Natural killer cell treated with Interleukin-12 subunit alpha and Interleukin-12 subunit beta and Interleukin-15 and Interleukin-18, amount 100 ng/mL, for 72 hours (primary cell): ENCODE measurements around the gene MAEA. TPM values are rescaled to one million over a fixed set of nuclear protein-coding genes. Genes with fewer than 3 reads are reported as not detected.

Source experiments
- ATAC-seq, 2 donors: fragments of 150-1000 bp; cut with Tn5 transposase in 1 of 2; sonication (Bioruptor Pico), chemical (Tn5 transposase) in 1 of 2; 2 replicates each; pipeline ENCODE4 v1.10.0; 2021
- DNase-seq: peaks from one replicate; pipeline ENCODE4 v3.0.0; 2022; ENCODE audit warnings: low spot score
- H3K27ac Mint-ChIP-seq, 2 donors: 1 replicate in 1 of 2; 2 replicates in 1 of 2; pipeline ENCODE4 v1.8.0; 2022; ENCODE audit warnings: mixed read lengths in 2 of 2, mild to moderate bottlenecking in 1 of 2, moderate library complexity in 1 of 2
- H3K27me3 Mint-ChIP-seq, 2 donors: 1 replicate in 1 of 2; 2 replicates in 1 of 2; pipeline ENCODE4 v1.8.0; 2022; ENCODE audit warnings: mixed read lengths in 2 of 2
- H3K36me3 Mint-ChIP-seq: one replicate; pipeline ENCODE4 v1.8.0; 2022; ENCODE audit warnings: mixed read lengths
- H3K4me1 Mint-ChIP-seq, 2 donors: 1 replicate in 1 of 2; 2 replicates in 1 of 2; pipeline ENCODE4 v1.8.0; 2022; ENCODE audit warnings: low read depth in 2 of 2, mixed read lengths in 2 of 2, mild to moderate bottlenecking in 1 of 2
- H3K4me3 Mint-ChIP-seq: one replicate; pipeline ENCODE4 v1.8.0; 2022; ENCODE audit warnings: mixed read lengths
- H3K9me3 Mint-ChIP-seq: 2 replicates; pipeline ENCODE4 v1.8.0; 2022; ENCODE audit warnings: mixed read lengths
- total RNA-seq, 2 donors: library from RNA; stranded (reverse); gene quantifications; one replicate each; pipeline ENCODE4 v1.2.3, GENCODE V29; 2022

The MAEA gene
- total RNA-seq, 2 donors from 2014 or later = 60.1 to 93.7 TPM

- ATAC-seq = no peak
- Mint-ChIP-seq H3K9me3 (no peaks in the 10 kb centered on the region), H3K4me3 (no peak overlapping the region), H3K27me3 (no peaks in the 10 kb centered on the region), H3K36me3 (no peaks in the 10 kb centered on the region), H3K4me1 (no peaks in the 10 kb centered on the region), H3K27ac (no peak overlapping the region)
- DNase-seq = no peak
These were observed 72.8 kb downstream of the MAEA start for GRCh38 chr4:1362521-1362920.

- Mint-ChIP-seq H3K27ac (no peak overlapping the region), H3K4me1 (no peaks in the 10 kb centered on the region), H3K9me3 (no peaks in the 10 kb centered on the region), H3K27me3 (no peaks in the 10 kb centered on the region), H3K4me3 (no peak overlapping the region), H3K36me3 (no peaks in the 10 kb centered on the region)
- no peak for ATAC-seq
- no peak for DNase-seq
These were observed 73.8 kb downstream of the MAEA start for GRCh38 chr4:1363513-1363912.

- no peak for DNase-seq
These were observed 74.5 kb downstream of the MAEA start for GRCh38 chr4:1364217-1364616.

GRCh38 chr4:1364748-1365147 is 75.1 kb downstream of the MAEA start:
- no peaks in the 10 kb centered on the region for H3K36me3 Mint-ChIP-seq
- no peak for ATAC-seq
- H3K4me1 Mint-ChIP-seq = no peaks in the 10 kb centered on the region
- no peaks in the 10 kb centered on the region for H3K9me3 Mint-ChIP-seq
- no peak for DNase-seq
- no peak overlapping the region for H3K4me3 Mint-ChIP-seq
- no peak overlapping the region for H3K27ac Mint-ChIP-seq
- no peaks in the 10 kb centered on the region for H3K27me3 Mint-ChIP-seq

More at GRCh38 chr4:1364217-1364616, 74.5 kb downstream of the MAEA start:
- Mint-ChIP-seq H3K4me1 (no peaks in the 10 kb centered on the region), H3K9me3 (no peaks in the 10 kb centered on the region), H3K27ac (no peak overlapping the region), H3K27me3 (no peaks in the 10 kb centered on the region), H3K4me3 (no peak overlapping the region), H3K36me3 (no peaks in the 10 kb centered on the region)
- ATAC-seq = no peak

- H3K9me3 Mint-ChIP-seq = no peaks in the 10 kb centered on the region
- no peak overlapping the region for H3K4me3 Mint-ChIP-seq
- DNase-seq = no peak
- ATAC-seq = no peak
- H3K4me1 Mint-ChIP-seq = no peaks in the 10 kb centered on the region
- no peak overlapping the region for H3K27ac Mint-ChIP-seq
- no peaks in the 10 kb centered on the region for H3K36me3 Mint-ChIP-seq
- H3K27me3 Mint-ChIP-seq = no peaks in the 10 kb centered on the region
These were observed 75.8 kb downstream of the MAEA start for GRCh38 chr4:1365271-1366178.

- H3K4me1 Mint-ChIP-seq = no peaks in the 10 kb centered on the region
- no peak overlapping the region for H3K4me3 Mint-ChIP-seq
- DNase-seq (peak; percentile 58), ATAC-seq (no peak)
- no peaks in the 10 kb centered on the region for H3K27me3 Mint-ChIP-seq
- no peaks in the 10 kb centered on the region for H3K9me3 Mint-ChIP-seq
- H3K27ac Mint-ChIP-seq = no peak overlapping the region
- H3K36me3 Mint-ChIP-seq = no peaks in the 10 kb centered on the region
These were observed 76.9 kb downstream of the MAEA start for GRCh38 chr4:1366371-1367229.

GRCh38 chr4:1367230-1367935 is 77.7 kb downstream of the MAEA start:
- DNase-seq (peak; percentile 56), ATAC-seq (peak in 1 of 2 donors; percentile 22)
- Mint-ChIP-seq H3K4me1 (no peaks in the 10 kb centered on the region), H3K9me3 (no peaks in the 10 kb centered on the region), H3K4me3 (no peak overlapping the region), H3K27me3 (no peaks in the 10 kb centered on the region), H3K27ac (no peak overlapping the region), H3K36me3 (peaks cover 4% of the 10 kb centered on the region)

- DNase-seq (peak; percentile 13), ATAC-seq (no peak)
- Mint-ChIP-seq H3K4me3 (no peak overlapping the region), H3K4me1 (no peaks in the 10 kb centered on the region), H3K36me3 (peaks cover 4% of the 10 kb centered on the region), H3K27me3 (no peaks in the 10 kb centered on the region), H3K9me3 (no peaks in the 10 kb centered on the region), H3K27ac (no peak overlapping the region)
These were observed 78.2 kb downstream of the MAEA start for GRCh38 chr4:1367936-1368289.

- Mint-ChIP-seq H3K27me3 (no peaks in the 10 kb centered on the region), H3K4me1 (no peaks in the 10 kb centered on the region), H3K36me3 (peaks cover 4% of the 10 kb centered on the region), H3K27ac (no peak overlapping the region), H3K4me3 (no peak overlapping the region), H3K9me3 (no peaks in the 10 kb centered on the region)
- ATAC-seq (no peak), DNase-seq (peak; percentile 58)
These were observed 78.9 kb downstream of the MAEA start for GRCh38 chr4:1368421-1369090.

GRCh38 chr4:1369091-1369450 is 79.4 kb downstream of the MAEA start:
- H3K27me3 Mint-ChIP-seq = no peaks in the 10 kb centered on the region
- H3K9me3 Mint-ChIP-seq = no peaks in the 10 kb centered on the region
- H3K4me3 Mint-ChIP-seq = no peak overlapping the region
- no peak for DNase-seq
- H3K36me3 Mint-ChIP-seq = peaks cover 4% of the 10 kb centered on the region
- no peaks in the 10 kb centered on the region for H3K4me1 Mint-ChIP-seq
- H3K27ac Mint-ChIP-seq = no peak overlapping the region
- no peak for ATAC-seq

GRCh38 chr4:1369479-1370079 is 79.9 kb downstream of the MAEA start:
- H3K27ac Mint-ChIP-seq = no peak overlapping the region
- no peak overlapping the region for H3K4me3 Mint-ChIP-seq
- no peaks in the 10 kb centered on the region for H3K9me3 Mint-ChIP-seq
- H3K27me3 Mint-ChIP-seq = no peaks in the 10 kb centered on the region
- DNase-seq (peak; percentile 41), ATAC-seq (no peak)
- H3K4me1 Mint-ChIP-seq = no peaks in the 10 kb centered on the region
- peaks cover 4% of the 10 kb centered on the region for H3K36me3 Mint-ChIP-seq

- no peak overlapping the region for H3K4me3 Mint-ChIP-seq
- peaks cover 4% of the 10 kb centered on the region for H3K36me3 Mint-ChIP-seq
- no peaks in the 10 kb centered on the region for H3K27me3 Mint-ChIP-seq
- no peaks in the 10 kb centered on the region for H3K4me1 Mint-ChIP-seq
- no peak overlapping the region for H3K27ac Mint-ChIP-seq
- DNase-seq (peak; percentile 41), ATAC-seq (no peak)
- H3K9me3 Mint-ChIP-seq = no peaks in the 10 kb centered on the region
These were observed 80.8 kb downstream of the MAEA start for GRCh38 chr4:1370321-1371124.
